Measurements from ENCODE around the gene HJURP. TPM values are rescaled to one million over a fixed set of nuclear protein-coding genes. Genes with fewer than 3 reads are reported as not detected.

HJURP gene
- total RNA-seq, 2 donors from 2014 or later: 84.3 to 93.5 TPM

- peaks cover 6 to 16% of the 10 kb centered on the region in 2 donors for H3K36me3 Mint-ChIP-seq (ENCODE audit: insufficient read depth in 2 of 2)
- peaks cover under 1% of the 10 kb centered on the region for H3K4me1 Mint-ChIP-seq (ENCODE audit: low read depth)
- H3K9me3 Mint-ChIP-seq: no peaks in the 10 kb centered on the region
- no peaks in the 10 kb centered on the region for H3K27me3 Mint-ChIP-seq (ENCODE audit: low read depth)
- ATAC-seq (replicated peaks in 1 of 2) (no peak), DNase-seq (no peak)
- H3K27ac Mint-ChIP-seq: no peak overlapping the region
- no peak overlapping the region for H3K4me3 Mint-ChIP-seq
These were observed 21.4 kb downstream of the HJURP start for GRCh38 chr2:233832869-233833311.

DNA sequence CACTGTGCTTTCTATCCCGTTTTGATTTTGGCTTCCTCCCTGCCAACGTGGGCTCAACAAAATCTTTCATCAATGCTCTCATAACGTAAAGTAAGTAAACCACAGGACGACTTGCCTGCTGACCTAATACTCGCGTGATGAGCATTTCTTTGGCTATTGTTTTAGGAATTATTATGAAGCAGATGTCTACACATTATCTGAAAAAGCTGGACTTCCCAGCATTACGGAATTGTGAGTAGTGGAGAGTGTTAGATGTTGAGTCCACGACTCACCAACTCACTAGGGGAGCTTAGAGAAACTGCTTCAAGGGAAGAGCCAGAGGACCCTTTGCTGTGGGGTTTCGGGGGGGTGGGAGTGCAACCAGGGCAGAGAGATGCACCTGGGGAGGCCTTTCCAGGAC is 21.9 kb downstream of the HJURP start:
- Mint-ChIP-seq H3K36me3 (ENCODE audit: insufficient read depth in 2 of 2) (peaks cover 3 to 13% of the 10 kb centered on the region in 2 donors), H3K4me3 (no peak overlapping the region), H3K9me3 (no peaks in the 10 kb centered on the region), H3K27ac (no peak overlapping the region), H3K27me3 (ENCODE audit: low read depth) (no peaks in the 10 kb centered on the region), H3K4me1 (ENCODE audit: low read depth) (no peaks in the 10 kb centered on the region)
- ATAC-seq (replicated peaks in 1 of 2) (no peak), DNase-seq (no peak)

GRCh38 chr2:233831861-233832260 is 22.5 kb downstream of the HJURP start:
- Mint-ChIP-seq H3K27ac (no peak overlapping the region), H3K27me3 (ENCODE audit: low read depth) (no peaks in the 10 kb centered on the region), H3K36me3 (ENCODE audit: insufficient read depth in 2 of 2) (peaks cover 0 to 8% of the 10 kb centered on the region in 2 donors), H3K9me3 (no peaks in the 10 kb centered on the region), H3K4me1 (ENCODE audit: low read depth) (no peaks in the 10 kb centered on the region), H3K4me3 (no peak overlapping the region)
- no peak for DNase-seq
- ATAC-seq (replicated peaks in 1 of 2): no peak

DNA sequence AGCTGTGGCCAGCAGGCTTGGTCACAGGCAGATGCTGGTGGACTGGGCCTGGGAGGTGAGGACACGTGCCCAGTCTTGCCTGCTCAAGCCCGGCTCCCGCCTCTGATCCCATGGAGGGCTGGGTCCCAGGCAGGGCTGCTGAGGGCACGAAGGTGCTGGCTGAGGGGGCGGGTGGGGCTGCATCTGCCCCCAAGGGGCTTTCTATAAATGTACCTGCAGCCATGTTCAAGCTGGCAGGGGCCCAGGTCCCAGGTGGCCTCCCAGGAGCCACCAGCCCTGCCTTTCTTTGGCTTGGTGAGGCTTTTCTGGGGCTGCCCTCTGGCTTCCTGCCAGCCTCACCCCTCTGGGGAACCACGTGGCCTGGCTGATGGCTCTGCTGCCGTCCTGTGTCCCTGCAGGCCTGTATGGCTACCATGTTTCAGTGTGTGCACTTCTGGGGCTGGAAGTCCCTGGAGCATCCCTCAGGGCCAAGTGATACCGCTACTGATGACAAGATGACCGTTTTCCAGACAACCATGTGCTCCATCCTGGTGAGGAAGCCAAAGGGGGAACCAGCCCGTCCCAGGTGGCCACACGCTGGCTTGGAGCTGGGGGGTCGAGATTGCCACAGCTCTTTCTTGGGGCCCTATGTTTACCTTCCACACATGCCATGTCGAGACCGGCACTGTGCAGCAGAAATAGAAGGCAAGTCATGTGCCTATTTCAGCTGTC is 23.2 kb downstream of the HJURP start:
- Mint-ChIP-seq H3K4me1 (ENCODE audit: low read depth) (no peaks in the 10 kb centered on the region), H3K27me3 (ENCODE audit: low read depth) (no peaks in the 10 kb centered on the region), H3K4me3 (no peak overlapping the region), H3K9me3 (no peaks in the 10 kb centered on the region), H3K36me3 (ENCODE audit: insufficient read depth in 2 of 2) (peaks cover 0 to 8% of the 10 kb centered on the region in 2 donors), H3K27ac (no peak overlapping the region)
- DNase-seq (no peak), ATAC-seq (replicated peaks in 1 of 2) (peak; percentile 14 to 16)

- H3K4me1 Mint-ChIP-seq (ENCODE audit: low read depth): no peaks in the 10 kb centered on the region
- ATAC-seq (replicated peaks in 1 of 2) (peak; percentile 20 to 47), DNase-seq (no peak)
- no peaks in the 10 kb centered on the region for H3K9me3 Mint-ChIP-seq
- peaks cover 0 to 8% of the 10 kb centered on the region in 2 donors for H3K36me3 Mint-ChIP-seq (ENCODE audit: insufficient read depth in 2 of 2)
- no peak overlapping the region for H3K27ac Mint-ChIP-seq
- H3K4me3 Mint-ChIP-seq: no peak overlapping the region
- no peaks in the 10 kb centered on the region for H3K27me3 Mint-ChIP-seq (ENCODE audit: low read depth)
These were observed 24.1 kb downstream of the HJURP start for GRCh38 chr2:233830111-233830802.

DNA sequence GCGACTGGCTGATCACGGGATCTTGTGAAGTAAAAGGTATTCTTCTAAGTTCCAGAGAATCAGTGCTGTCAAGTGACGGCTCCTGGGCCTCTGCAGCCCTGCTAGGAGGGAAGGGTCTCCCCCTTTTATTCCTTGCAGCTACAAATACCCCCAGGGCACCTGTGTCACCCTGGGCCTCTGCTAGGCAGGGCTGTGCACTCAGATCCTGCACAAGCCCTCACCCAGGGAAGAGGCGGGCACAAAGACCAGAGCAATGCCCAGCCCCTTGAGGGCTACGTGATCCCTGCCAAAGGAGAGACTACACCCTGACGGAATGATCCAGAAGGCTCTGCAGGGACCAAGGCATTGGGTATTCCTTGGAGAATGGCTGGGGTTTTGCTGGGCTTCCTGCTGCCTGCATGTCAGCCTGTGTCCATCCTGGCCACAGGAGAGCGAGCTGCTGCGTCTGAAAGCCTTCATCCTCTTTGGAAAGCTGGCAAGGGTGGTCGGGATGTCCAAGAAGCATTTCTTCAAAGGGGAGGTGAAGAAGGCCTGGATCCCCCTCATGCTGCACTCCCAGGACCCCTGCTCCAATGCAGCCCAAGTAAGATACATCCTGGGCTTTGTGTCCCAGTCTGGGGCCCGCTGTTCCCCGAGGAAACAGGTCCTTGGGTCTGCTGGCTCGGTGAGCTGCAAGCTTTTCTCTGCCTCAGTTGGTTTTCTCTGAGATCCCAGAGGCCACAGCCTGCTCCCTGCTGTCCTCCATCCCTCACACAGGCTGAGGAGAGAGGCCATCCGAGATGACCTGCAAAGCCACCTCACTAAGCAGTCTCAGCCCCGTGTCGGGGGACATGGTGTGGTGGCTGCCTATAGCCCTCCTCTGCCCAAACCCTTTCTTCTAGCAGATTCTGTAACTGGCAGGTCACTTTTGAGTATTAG is 24.9 kb downstream of the HJURP start:
- H3K27me3 Mint-ChIP-seq (ENCODE audit: low read depth): no peaks in the 10 kb centered on the region
- no peak overlapping the region for H3K4me3 Mint-ChIP-seq
- no peak for DNase-seq

DNA sequence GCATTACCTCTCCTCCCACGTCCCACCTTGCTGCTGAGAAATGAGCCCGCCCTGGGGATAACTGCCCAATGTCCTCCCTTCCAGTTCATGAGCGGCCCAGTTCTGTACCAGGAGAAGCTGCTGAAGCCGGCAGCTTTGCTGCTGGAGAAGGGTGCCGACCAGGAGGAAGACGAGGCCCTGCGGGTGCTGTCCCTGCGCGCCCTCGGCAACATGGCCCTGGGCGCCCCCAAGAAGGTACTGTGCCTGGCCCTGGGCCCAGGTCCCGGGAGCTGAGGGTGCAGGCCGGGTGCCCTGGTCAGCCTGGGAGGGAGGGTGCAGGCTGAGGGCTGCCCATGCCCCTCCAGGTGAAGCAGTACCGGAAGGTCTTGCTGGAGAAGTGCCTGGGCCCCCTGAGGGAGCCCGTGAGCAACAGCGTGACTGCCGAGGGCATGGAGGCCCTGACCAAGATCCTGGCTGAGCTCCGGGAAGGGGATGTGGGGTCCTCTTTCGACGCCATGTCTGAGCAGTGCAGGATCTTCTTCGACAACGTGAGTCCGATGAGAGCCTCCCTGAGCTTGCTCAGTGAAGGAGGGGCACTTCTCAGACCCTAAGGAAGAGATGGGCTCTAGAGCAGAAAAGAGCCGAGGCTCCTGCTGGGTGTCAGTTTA is 25.7 kb downstream of the HJURP start:
- H3K4me3 Mint-ChIP-seq: no peak overlapping the region
- no peaks in the 10 kb centered on the region for H3K27me3 Mint-ChIP-seq (ENCODE audit: low read depth)
- no peaks in the 10 kb centered on the region for H3K9me3 Mint-ChIP-seq
- no peaks in the 10 kb centered on the region for H3K36me3 Mint-ChIP-seq (ENCODE audit: insufficient read depth in 2 of 2)
- no peaks in the 10 kb centered on the region for H3K4me1 Mint-ChIP-seq (ENCODE audit: low read depth)
- peak in 1 of 2 donors; percentile 22 for ATAC-seq (replicated peaks in 1 of 2)
- no peak for DNase-seq
- no peak overlapping the region for H3K27ac Mint-ChIP-seq

More for the DNA sequence above, 24.9 kb downstream of the HJURP start:
- H3K36me3 Mint-ChIP-seq (ENCODE audit: insufficient read depth in 2 of 2): peaks cover 0 to 2% of the 10 kb centered on the region in 2 donors
- H3K4me1 Mint-ChIP-seq (ENCODE audit: low read depth): no peaks in the 10 kb centered on the region
- no peak overlapping the region for H3K27ac Mint-ChIP-seq
- ATAC-seq (replicated peaks in 1 of 2): peak; percentile 10 to 14
- H3K9me3 Mint-ChIP-seq: no peaks in the 10 kb centered on the region

DNA sequence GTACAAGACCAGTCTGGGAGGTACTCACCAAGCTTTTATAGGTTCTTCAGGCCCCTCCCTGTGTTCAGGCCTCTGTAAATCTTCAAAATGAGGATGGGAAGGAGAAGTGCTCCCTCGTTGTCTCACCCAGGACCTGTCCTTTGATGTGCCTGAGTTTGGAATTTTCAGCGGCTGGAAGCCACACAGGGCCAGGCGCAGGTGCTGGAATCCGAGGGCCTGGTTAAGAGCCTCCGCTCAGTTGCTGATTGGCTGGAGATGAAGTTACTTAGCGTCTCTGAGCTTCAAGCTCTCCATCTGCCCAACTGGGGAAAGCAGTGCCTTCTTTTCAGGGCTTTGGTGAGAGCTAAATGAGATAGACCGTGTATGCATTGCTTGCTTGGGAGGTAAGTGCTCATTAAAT is 30.0 kb downstream of the HJURP start:
- Mint-ChIP-seq H3K4me1 (ENCODE audit: low read depth) (no peaks in the 10 kb centered on the region), H3K36me3 (ENCODE audit: insufficient read depth in 2 of 2) (no peaks in the 10 kb centered on the region), H3K27me3 (ENCODE audit: low read depth) (no peaks in the 10 kb centered on the region), H3K4me3 (no peak overlapping the region), H3K9me3 (no peaks in the 10 kb centered on the region), H3K27ac (no peak overlapping the region)
- DNase-seq: no peak
- ATAC-seq (replicated peaks in 1 of 2): no peak

DNA sequence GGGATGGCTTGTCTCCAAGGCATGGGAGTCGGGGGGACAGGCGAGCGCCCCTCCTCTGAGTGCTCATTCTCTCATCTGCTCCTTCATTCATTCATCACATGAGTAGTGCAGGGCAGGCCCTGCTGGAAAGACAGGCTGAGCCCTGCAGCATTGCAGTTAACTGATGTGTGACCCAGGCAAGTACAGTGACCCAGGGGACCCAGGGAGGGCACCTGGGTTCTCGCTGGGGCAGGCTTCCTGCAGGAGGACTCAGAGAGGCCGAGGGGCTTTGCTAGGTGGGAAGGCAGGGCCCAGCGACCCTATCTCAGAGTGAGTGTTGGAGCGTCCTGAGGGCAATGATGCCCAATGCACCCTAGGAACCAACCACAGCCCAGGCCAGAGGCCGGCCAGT is 30.6 kb downstream of the HJURP start:
- no peak overlapping the region for H3K4me3 Mint-ChIP-seq
- ATAC-seq (replicated peaks in 1 of 2): no peak
- no peak for DNase-seq
- no peaks in the 10 kb centered on the region for H3K4me1 Mint-ChIP-seq (ENCODE audit: low read depth)
- H3K27ac Mint-ChIP-seq: no peak overlapping the region
- no peaks in the 10 kb centered on the region for H3K36me3 Mint-ChIP-seq (ENCODE audit: insufficient read depth in 2 of 2)
- H3K9me3 Mint-ChIP-seq: no peaks in the 10 kb centered on the region
- H3K27me3 Mint-ChIP-seq (ENCODE audit: low read depth): no peaks in the 10 kb centered on the region

DNA sequence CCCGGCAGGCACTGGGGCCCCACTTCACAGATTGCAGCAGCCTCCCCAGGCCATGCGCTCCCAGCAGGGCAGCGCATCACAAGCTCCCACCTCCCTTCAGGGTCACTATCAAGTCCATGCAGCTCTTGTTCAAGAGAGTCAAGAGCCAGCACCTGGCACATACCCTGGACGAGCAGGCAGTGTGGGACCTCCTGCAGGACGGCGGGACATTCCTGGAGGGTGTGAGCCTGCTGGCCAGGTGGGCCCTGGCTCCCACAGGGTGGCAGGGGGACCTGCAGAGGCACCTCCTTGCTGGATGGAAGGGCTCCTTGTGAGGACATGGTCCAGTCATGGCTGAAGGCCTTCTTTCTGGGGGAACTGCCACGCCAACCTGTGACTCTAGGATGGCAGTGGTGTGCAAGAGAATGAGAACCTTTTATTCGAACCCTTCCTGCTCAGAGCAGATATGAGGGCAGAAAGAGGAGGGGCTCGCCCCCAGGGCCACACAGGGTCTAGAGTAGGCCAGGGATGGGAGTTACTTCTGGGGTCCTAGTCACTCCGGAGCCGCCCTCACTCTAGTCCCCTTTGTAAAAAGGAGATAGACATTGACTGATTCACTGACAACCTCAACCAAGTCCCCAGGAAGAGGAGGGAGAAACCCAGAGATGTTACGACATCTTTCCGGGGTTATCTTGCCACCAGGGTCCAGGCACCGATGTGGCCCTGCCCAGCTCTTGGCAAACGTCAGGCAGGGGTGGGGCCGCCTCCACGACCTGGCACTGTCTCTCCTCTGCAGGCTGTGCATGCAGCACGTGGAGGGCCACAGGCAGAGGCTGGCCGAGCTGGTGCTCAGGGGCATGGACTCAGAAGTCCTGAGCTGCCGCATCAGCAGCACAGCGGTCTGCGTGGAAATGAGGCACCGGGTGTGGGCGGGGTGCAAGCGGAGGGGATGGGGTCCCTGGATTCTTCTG is 31.3 kb downstream of the HJURP start:
- Mint-ChIP-seq H3K9me3 (no peaks in the 10 kb centered on the region), H3K4me3 (no peak overlapping the region), H3K36me3 (ENCODE audit: insufficient read depth in 2 of 2) (no peaks in the 10 kb centered on the region), H3K27ac (no peak overlapping the region), H3K4me1 (ENCODE audit: low read depth) (no peaks in the 10 kb centered on the region), H3K27me3 (ENCODE audit: low read depth) (no peaks in the 10 kb centered on the region)
- ATAC-seq (replicated peaks in 1 of 2): no peak
- no peak for DNase-seq

- Mint-ChIP-seq H3K27me3 (ENCODE audit: low read depth) (no peaks in the 10 kb centered on the region), H3K4me3 (no peak overlapping the region), H3K9me3 (no peaks in the 10 kb centered on the region), H3K4me1 (ENCODE audit: low read depth) (no peaks in the 10 kb centered on the region), H3K27ac (no peak overlapping the region), H3K36me3 (ENCODE audit: insufficient read depth in 2 of 2) (no peaks in the 10 kb centered on the region)
- ATAC-seq (replicated peaks in 1 of 2) (no peak), DNase-seq (no peak)
These were observed 32.1 kb downstream of the HJURP start for GRCh38 chr2:233822101-233822771.
